COLO668 (cell line): ENCODE results near the gene FRMD3.
A peak's percentile ranks its signal among the peaks of the same experiment; 100 is the strongest.

ENCODE experiments used
- DNase-seq: peaks from one replicate; lab custom pipeline; 2025; ENCODE audit not compliant: unreplicated experiment; lab: John Stamatoyannopoulos, UW

Gene FRMD3

DNA sequence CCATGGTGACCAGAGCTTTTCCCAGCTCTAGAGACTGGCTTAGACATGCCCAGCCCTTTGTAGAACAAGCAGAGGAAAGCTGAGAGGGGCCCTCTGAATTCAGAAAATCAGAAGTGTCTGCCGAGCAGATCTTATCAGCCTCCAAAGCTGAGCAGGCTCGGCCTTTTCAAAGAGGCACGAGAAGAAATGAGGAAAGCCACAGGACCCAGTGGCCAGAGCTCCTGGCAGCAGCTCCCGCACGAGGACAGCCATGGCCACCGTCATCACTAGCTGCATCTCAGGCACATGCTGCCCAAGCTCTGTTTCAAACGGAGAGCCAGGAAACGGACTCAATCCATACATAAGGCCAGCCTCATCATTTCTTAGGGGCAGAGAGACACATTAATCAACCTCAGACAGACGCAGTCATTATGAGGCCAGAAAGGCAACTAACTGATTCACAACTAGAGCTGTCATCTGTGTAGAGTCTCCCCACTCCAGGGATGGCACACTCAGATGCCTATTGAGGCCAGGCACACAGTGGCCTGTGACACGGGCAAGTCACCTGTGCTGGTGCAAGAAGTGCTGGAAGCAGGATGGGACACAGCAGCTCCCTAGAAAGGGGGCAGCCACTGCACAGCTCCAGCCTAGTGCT is 194.7 kb downstream of the FRMD3 start:
- DNase-seq, result no peak

DNA sequence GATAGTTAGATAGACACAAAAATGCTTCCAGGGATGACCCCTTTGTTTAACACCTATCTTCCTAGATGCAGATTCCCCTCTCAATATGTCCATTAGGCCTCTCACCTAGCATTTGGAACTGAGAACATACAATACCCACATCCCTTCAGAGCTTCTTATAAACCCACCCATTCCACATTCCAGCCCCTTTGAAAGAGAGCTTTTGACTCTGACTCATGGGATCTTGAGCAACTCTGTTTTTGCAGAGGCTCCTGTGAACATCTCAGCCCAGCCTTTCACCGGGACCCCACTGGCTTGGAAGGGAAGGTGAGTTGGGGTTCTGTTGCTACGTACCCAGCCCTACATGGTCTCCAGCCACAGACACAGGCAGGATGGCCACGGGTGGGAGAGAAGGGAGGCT is 195.5 kb downstream of the FRMD3 start:
- DNase-seq, result no peak

DNA sequence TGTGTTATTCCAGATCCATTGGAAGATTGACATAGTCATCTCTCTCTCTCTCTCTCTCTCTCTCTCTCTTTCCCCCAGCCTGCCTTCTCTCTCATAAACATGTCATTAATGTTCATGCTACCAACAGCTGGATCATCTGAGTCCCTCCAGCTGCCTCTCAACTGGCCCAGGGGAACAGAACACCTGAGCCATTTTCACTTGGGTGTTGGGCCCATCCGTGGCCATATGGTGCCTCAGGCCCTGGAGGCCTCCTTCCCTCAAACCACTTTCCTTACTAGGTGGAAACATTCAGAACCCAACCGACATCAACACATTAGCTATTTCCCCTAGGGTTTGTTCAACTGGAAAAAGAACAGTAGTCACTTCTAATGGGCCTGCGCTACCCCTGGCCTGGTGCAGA is 196.2 kb downstream of the FRMD3 start:
- DNase-seq, result no peak

DNA sequence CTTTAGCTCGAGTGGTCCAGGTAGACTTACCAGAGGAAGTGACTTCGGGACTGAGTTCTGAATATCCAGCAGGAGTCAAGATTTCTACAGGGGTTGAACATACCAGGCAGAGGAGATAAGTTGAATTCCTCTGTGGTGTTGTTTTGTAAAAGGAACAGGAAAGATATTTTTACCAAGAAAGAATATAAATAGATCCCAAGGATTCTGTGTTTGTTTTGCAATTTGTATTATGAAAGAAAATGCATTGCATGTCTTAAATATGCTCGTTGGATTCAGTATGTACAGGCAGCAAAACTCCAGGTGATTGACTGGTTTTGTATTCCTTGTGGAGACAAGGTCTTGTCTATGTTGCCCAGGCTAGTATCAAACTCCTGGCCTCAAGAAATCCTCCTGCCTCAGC is 197.8 kb downstream of the FRMD3 start:
- DNase-seq, result no peak

DNA sequence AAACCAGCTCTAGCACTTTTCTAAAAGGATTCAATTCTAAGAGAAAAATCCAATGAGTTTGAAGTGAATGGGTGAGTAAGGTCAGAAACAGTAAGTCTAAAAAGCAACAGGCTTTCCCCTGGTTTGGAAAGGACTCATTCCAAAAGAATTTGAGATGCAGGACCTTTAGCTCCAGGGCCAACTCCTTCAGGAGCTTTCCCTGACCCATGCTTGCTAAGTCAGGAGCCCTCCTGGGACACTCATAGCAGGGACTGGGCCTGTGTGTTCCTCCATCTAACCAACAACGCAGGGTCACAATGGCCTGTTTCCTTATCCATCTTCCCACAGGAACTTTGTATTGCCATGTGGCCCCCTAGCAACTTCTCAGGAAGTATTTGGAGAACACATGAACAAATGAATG is 198.8 kb downstream of the FRMD3 start:
- DNase-seq, result no peak

DNA sequence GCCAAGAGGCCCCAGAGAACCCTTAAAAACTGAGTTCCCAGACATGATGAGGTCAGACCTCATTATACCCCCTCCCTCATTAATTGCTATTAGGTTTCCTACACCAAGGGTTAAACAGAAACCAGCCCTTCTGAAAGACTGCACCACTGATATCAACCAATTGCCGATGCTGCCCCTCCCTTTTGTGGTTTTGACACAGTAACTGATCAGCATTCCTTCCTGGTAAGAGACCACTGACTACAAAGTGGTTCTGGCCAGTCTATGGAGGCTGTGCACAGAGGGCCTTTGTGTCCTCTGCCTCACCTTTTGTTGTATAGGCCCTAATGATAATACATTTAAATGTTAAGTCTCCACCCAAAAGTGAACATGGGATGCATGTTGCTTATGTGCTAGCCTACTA is 201.5 kb downstream of the FRMD3 start:
- no peak for DNase-seq

DNA sequence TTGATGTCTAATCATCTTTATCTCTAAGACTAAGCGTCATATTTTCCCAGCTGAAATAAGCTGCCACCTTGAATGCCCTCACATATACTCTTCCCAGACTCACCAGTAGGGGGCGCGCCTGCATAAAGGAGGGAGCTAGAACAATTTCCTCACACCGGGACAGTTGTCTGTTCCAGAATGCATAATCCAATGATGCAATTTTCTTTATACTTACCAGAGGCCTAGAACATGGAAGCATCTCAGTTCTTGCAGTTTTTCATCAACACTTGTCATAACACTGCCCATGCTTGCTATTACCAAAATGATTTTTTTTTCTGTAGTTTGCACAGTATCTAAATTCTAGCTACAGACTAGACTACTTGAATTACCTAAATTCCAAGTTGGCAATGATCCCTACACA is 203.9 kb downstream of the FRMD3 start:
- peak; percentile 79 for DNase-seq

DNA sequence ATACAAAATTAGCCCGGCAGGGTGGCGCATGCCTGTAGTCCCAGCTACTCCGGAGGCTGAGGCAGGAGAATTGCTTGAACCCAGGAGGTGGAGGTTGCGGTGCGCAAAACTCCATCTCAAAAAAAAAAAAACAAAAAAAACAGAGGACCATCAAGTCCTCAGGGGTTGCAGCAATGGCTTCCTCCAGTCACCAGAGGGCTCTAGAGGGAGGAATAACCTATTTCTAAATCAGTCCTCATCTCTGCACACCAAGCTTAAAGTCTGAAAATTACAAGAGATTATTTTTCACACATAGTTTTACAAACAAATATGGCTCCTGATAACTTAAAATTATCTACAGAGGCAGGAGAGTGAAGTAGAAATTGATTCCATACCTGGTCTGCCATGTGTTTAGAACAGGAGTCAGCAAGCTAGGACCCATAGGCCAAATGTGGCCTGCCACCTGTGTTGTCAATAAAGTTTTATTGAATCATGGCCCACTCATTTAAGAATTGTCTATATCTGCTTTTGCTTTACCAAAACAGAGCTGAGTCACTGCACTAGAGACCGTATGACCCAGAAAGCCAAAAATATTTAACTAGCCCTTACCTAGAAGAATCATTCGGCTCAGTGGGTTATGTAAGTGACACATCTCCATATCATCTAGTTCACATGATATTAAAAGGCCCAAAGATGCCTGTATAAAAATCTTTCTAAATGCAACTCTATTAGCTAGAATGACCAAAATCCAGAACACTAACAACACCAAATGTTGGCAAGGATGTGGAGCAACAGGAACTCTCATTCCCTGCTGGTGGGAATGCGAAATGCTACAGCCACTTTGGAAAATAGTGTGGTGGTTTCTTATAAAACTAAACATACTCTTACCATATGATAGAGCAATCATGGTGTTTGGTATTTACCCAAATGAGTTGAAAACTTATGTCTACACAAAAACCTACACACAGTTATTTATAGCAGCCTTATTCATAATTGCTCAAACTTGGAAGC is 207.7 kb downstream of the FRMD3 start:
- no peak for DNase-seq

DNA sequence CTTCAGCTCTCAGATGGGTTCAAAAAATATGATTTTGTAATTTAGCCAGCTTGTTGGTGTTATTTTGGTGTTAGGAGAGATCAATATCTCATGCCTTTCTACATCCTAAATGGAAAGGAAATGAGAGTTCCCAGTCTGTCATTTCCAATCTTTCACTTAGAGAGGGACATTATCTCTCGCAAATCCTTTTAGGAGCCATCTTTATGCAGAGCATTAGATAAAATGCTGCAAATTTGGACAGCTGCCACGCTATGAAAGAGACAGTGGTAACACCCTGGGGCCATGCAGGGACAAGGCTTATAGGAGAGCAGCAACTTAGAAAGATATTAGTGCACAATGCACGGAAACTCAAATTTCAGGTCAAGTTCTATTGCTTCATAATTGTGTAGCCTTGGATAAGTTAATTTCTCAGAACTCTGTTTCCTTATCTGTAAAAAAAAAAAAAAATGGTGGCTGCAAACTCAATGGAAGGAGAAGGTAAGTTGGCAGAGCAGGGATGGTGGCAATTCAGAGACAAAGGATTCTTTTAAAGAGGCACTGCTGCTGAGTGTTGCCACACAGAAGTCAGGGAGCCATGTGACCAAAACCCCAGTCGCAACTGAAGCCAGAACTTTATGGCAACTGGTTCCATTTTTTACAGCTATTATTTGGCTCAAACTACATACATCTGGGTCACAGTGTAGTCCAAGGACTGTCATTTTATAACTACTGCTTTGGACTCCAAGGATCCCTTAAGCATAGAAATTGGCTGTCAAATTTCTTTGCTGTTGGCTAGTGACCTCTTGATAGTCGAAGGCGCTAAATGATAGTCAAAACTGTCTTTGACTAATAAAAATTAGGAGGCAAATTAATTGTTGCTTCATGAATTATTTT is 210.2 kb downstream of the FRMD3 start:
- DNase-seq, result no peak

DNA sequence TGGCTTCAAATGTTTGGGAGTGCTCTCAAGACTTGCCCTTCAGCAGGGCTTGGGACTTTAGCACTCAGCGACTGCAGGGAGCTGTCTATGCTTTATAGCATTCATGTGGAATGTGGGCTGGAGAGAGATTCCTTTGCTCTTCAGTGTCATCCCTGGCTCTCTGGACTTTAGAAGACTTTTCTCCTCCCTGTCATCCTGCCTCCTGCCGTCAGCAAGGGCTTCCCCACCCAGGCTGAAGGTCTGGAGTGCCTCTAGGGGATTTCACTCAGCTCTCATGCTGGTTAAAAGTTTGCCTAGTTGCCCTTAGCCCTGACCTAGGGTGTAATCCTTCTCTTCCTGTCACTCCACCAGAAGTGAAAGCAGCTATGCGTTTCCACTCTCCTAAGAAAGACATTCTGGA is 210.9 kb downstream of the FRMD3 start:
- DNase-seq, result no peak

DNA sequence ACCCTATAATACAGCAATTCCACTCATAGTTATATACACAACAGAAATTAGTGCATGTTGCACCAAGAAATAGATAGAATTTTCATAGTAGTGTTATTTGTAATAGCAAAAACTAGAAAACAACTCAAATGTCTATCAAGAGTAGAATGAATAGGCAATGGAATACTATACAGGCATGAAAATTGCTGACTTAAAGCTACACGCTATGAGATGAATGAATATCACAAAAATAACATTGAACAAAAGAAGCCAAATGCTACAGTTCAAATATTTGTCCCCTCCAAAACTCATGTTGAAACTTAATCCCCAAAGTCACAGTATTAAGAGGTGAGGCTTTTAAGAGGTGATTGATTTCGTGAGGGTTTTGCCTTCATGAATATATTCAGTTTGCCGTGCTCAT is 215.1 kb downstream of the FRMD3 start:
- no peak for DNase-seq

DNA sequence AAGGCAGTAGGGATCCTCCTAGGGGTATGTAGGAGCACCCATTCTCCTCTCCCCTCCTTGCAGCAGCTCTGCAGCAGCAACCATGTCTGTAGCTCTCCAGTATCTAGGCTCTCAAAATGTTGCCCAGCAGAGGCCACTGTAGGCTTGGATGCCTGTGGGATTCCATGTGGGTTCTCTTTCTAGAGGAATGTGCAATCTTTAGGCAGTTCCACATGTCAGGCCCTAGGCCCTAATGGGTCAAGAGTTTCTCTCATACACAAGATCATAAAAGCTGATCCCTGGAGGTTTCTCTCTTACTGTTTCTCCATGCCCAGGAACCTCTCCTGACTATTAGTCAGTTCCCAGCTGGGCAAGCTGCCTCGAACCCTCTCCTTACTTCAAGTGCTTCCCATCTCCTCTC is 215.8 kb downstream of the FRMD3 start:
- no peak for DNase-seq

DNA sequence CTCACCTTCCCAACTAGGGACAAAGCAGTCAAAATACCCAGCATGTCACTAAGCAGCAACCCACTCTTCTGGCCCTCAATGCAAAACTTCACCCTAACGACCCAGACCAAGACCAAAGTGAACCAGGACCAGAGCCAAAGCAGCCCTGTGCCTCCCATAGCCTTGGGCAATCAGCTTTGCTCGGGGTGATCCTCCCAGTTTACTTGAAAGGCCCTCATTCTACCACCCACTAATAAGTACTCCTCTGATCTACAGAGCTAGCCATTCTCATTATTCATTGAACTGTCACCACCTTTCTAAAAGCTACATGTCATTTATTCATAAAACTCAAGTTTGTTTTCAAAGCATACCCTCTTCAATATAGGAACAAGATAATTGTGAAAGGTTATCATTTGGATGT is 221.0 kb downstream of the FRMD3 start:
- DNase-seq, result no peak

DNA sequence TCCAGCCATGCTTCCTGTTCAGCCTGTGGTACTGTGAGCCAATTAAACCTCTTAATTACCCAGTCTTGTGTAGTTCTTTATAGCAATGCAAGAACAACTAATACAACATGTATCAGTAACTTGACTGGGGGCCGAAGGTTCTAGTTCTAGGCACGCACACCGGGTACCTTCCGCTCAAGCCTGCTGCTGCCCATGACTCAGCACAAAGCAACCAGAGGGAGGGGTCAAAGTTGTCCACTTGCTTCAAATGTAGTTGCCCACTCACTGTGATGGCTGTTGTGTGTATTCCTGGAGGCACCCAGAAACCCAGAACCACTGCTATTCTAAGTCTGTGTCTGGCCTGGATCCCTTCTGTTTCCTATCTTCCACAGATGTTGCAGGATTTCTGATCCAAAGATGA is 222.6 kb downstream of the FRMD3 start:
- DNase-seq, result no peak

DNA sequence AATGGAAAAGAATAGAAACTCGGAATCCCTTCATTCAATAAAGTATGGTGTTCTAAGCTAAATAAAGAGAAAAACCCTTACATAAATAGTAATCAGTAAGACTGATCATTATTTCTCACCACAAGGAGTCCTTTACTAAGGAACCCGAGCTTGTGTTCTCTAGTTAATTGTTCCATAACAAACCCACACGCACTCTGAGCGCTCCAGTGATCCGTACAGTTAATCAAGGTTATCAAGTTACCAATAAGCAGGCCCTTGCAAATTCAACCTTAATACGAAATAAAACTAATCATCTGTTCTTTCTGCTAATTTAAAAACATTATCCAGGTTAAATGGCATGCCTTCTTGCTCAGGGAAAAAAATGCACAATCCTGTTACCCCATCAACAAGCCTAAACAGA is 224.4 kb downstream of the FRMD3 start:
- no peak for DNase-seq

DNA sequence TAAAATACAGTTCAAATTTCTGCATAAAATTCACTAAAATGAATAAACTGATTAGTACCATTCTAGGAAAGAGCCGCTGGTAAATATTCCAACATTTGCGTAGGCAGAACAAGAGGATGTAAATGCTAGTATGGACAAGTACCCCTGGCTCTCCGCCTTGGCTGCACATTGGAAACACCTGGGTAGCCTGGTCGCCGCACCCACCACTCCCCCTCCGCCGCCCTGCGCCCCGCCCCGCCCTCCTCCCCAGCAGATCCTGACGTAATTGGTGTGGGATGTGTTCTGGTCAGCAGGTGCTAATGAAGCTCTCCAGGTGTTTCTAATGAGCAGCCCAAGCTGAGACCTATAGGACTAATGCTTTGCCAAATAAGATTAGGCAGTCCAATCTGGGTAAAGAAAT is 225.7 kb downstream of the FRMD3 start:
- no peak for DNase-seq

DNA sequence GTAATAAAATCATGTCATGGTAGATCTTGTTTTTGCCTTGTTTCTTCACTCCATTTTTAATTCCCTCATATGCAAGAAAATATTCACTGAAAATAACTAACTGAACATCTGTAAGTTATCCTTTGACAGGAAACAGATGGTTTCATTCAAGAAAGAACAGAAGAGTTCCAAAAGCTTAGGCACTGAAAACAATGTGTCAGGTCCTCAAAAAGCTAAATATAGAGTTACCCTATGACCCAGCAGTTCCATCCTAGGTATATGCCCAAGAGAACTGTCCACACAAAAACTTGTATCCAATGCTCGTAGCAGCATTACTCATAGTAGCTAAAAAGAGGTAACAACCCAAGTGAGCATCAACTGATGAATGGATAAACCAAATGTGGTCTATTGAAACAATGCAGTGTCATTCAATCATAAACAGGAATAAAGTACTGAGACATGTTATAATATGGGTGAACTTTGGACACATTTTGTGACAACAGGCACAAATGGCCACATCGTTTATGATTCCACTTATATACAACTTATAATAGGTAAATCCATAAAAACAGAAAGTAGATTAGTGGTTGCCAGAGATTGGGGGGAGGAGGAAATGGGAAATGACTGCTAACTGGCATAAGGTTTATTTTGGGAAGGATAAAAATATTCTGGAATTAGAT is 231.0 kb downstream of the FRMD3 start:
- DNase-seq, result no peak

DNA sequence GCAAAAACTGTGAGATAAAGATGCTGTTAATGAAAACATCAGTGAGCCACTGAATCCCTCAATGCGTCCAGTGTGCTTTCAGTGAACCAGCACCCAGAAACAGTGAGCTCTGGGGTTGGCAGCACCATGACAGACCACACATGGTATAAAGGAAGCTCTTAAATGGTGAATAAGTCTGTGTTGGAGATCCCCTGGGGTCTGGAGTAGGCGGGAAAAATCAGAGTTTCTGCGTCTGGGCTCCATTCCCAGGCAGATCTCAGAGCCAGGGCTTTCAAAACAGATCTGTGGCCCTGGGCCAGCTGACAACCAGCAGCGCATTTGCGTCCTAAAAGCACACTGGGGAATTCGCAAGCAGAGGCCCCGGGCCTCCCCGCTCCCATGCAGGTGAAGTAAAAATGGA is 233.5 kb downstream of the FRMD3 start:
- no peak for DNase-seq

DNA sequence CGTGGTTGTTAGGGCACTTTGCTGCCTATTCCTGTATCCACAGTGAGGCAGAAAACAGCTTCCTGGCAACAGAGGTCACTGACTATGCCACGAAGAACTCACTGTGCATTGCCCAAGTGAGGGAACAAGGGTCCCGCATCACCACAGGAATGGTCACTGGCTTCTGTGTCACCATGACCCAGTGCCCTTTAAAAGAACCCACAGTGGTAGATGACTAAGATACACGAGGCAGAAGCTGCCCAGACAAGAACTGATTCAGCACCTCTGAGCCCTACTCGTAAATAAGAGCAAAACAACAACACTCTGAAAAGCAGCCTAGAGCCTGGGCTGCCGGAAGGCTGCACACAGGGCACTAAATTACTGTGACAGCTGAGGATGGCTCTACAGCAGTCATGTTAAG is 238.6 kb downstream of the FRMD3 start:
- no peak for DNase-seq

DNA sequence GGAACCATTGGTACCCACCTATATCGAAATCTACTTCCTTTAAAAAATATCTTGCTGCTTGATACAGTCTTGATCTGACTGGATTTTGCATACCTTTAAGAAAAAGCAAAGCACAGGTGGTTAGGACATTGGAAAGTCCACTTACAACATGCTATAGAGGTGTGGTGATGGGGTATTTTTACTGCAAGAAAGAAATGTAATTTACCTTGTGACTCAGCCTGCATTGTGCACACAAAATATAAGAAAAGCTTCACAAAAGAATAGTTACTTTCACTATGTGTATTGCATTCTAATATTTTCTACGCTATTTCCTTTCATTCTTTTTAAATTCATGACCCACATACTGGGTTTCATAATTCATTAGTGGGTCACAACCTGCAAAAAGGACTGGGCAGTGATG is 239.1 kb downstream of the FRMD3 start:
- no peak for DNase-seq

DNA sequence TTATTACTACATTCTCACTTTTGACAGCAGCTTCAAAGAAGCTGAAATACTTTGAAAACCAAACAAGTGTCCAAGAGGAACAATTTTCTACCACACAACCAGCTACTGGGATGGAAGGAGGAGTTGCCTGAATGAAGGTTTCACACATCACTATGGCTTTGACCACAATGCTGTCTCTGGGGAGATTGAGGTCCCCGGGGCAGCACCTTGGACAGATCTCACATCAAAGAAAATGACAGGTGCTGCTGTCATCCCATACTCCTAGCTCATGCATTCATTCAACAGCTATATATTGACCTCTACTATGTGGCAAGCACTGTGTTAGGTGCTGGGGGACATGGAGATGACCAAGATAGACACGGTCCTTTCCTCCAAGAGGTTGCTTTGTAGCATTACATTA is 242.1 kb downstream of the FRMD3 start:
- DNase-seq, result no peak
